ENCODE data around the gene PLA2G4C.

DNA sequence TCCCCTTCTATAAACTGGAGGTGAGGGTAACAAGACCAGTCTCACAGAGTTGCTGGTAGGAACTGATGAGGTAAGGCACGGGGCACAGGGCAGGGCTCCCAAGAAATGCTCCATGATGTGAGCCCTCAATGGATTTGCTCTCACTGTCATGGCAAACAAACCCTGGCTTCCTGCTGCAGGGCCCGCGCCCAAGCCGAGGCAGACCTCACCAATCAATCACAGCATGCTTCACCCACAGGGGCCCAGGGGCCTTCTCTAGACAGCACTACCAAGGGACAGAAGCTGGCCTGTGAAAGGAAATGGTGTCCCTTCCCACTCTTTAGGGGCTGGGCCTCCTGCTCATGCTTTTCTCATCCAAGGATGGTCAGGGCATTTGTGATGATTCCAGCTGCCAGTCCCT is 25.9 kb upstream of the PLA2G4C start:
- TF ChIP-seq YY1 (IDR thresholded peaks at IDR 0.05; ENCODE audit: insufficient read depth, insufficient read length): no peak
- no peak for TF ChIP-seq ZNF274 (IDR thresholded peaks at IDR 0.05; ENCODE audit: low read depth, low read length)
- no peak for TF ChIP-seq SUZ12 (IDR thresholded peaks at IDR 0.05; ENCODE audit: extremely low read depth, insufficient read depth, insufficient read length)

Measured in NT2/D1 (cell line).